ENCODE results near the gene MPHOSPH9.

GRCh38 chr12:123232807-123233504, at the start of gene MPHOSPH9, which contains the start of gene MTRFR:
- TF ChIP-seq, protein P1, sequence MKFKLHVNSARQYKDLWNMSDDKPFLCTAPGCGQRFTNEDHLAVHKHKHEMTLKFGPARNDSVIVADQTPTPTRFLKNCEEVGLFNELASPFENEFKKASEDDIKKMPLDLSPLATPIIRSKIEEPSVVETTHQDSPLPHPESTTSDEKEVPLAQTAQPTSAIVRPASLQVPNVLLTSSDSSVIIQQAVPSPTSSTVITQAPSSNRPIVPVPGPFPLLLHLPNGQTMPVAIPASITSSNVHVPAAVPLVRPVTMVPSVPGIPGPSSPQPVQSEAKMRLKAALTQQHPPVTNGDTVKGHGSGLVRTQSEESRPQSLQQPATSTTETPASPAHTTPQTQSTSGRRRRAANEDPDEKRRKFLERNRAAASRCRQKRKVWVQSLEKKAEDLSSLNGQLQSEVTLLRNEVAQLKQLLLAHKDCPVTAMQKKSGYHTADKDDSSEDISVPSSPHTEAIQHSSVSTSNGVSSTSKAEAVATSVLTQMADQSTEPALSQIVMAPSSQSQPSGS (CRISPR knock-in tag; IDR thresholded peaks at IDR 0.05; ENCODE audit: borderline replicate concordance, low read depth) = no peak
- TF ChIP-seq SP1 (CRISPR knock-in tag; conservative IDR thresholded peaks at IDR 0.05) (peak; percentile 81), CTCF (IDR thresholded peaks at IDR 0.05) (no peak), USF1 (CRISPR knock-in tag; IDR thresholded peaks at IDR 0.05) (peak; percentile 58), FOXK1 (CRISPR knock-in tag; IDR thresholded peaks at IDR 0.05) (peak; percentile 10; the same call in 1 of the 2 replicates), MAX (CRISPR knock-in tag; IDR thresholded peaks at IDR 0.05) (peak; percentile 91), MXD4 (CRISPR knock-in tag; IDR thresholded peaks at IDR 0.05; ENCODE audit: borderline replicate concordance) (no peak), ZNF416 (CRISPR knock-in tag; IDR thresholded peaks at IDR 0.05) (peak; percentile 51; the same call in 1 of the 2 replicates), ATF3 (CRISPR knock-in tag; conservative IDR thresholded peaks at IDR 0.05) (no peak), NR2C2 (CRISPR knock-in tag; IDR thresholded peaks at IDR 0.05) (no peak)
